Activated naive CD4-positive, alpha-beta T cell treated with Interleukin-2 at 50 U/mL for 16 hours (primary cell): ENCODE measurements around the gene DHDH.
A peak's percentile ranks its signal among the peaks of the same experiment; 100 is the strongest.

Experiments used
- DNase-seq: peaks from one replicate; pipeline ENCODE4 v3.0.0-alpha.2; 2020

The DHDH gene

DNA sequence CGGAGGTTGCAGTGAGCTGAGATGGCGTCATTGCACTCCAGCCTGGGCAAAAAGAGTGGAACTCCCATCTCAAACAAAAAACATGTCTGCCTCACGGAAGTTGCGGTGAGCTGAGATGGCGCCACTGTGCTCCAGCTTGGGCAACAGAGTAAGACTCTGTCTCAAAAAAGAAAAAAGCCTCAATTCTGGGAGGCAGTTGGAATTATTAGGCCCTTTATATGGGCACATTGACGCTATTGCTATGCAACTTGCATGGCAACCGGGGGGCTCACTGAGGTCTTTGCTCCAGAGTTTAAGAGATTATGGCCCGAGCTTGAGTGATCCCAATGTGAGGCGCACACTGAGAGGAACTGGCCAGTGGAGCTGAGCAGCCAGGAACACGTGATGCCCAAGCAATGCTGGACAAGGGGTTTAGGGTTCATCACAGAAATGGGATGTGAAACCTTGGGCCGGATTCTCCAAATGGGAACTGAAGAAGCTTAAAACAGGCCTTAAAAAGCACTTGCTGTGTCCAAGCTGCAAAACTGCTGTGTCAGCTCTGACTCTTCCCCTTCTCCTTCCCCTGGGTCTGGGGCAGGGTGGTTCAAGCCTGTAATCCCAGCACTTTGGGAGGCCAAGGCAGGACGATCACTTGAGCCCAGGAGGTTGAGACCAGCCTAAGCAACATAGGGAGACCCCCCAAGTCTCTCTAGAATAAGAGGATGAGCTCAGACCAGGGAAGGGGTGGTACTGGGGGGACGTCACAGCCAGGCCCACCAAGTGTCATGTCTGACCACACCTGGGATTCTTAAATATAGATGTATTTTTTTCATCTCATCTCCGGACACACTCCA lies 34.1 kb downstream of the DHDH start:
- no peak for DNase-seq

DNA sequence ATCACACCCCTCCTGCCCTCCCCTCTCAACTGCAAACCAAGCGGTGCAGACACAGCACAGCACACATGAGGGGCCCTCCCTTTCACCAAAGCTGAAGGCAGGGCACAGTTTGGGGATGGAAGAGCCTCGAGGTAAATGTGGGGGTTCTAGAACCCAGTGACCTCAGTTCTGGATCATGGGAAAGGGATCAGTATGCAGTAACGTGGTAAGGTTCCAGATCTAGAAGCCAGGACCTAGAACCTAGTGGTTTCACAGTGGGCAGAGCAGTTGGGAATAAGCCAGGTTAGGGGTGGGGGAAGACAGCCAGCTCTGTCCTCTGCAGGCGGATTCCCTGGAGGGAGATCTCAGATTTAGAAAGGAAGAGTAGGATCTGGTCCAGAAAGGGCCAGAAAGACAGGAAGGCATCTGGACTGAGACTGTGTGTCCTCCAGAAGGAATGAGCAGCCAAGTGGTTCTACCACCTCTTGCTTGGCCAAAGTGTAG lies 34.7 kb downstream of the DHDH start:
- DNase-seq, result no peak

DNA sequence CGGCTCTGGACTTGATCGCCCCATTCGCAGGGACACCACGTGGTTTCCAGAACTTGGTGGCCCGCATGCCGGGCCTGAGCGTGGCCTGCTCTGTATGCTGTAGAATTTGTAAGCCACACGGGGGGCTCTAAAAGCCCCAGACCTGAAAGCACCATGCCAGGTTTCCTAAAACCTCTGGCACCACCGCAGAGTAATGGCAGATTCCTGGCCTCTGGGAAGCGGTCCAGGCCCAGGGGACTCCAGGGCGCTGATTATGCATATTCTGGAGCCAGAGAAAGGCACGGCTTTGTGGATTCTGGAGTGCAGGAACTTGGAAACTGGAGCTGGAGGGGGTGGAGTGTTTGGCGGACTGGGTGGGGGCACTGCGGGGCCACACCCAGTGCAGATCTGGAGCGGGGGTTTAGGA lies 35.3 kb downstream of the DHDH start:
- DNase-seq, result no peak

DNA sequence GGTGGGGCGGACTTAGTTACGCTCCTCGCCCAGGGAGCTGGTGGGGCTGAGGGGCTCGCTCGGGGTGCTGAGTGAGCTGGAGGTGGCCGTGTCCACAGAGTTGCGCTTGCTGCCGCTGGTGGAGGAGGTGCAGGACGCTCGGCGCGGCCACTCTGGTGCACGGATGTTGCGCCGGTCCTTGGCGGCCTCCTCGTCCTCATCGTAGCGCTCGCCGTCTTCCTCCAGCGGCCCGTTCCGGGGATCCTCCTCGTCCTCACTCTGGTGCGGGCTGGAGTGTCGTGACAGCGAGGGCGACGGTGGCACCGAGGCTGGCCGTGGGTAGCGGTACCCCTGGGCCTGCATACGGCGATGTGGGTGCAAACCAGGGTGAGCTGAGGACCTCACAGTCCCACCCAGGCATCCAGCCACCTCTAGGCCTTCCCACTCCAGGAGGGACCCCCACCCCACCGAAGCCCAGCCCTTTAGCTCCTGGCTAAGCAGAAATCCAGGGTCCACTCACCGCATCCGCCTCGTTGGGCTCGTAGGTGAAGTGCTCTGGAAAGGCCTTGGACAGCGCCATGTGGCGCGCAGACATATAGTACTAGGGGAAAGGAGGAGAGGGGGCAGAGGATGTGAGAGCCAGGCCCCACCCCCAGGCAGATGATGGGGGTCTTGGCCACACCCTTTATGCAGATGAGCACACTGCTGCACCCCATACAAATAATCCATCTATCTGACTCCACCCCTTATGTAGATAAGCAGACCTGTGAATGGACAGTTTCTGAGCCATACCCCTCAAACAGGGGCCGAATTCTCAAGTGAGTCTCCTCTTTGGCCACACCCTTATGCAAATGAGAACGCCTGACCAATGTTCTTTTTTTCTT lies 36.0 kb downstream of the DHDH start:
- no peak for DNase-seq

DNA sequence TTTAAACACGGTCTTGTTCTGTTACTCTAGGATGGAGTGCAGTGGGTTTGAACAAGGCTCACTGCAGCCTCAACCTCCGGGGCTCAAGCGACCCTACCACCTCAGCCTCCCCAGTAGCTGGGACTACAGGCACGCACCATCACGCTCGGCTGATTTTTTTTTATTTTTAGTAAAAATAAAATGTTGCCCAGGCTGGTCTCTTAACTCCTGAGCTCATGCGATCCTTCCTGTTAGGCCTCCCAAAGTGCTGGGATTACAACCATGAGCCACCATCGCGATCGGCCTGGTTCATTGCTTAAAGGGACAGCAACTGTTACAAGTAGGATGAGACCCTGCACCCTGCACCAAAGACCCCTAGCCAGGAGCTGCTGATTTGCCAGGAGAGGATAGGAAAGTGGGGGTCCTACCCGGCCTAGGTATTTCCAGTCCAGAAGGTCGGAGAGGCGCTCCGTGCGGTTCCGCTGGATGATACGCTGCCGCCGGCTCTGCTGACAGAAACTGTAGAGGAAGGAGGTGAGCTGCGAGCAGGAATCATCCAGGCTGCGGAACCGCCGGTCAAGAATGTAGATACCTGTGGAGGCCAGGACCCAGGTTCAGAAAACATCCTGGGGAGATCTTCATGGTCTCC lies 36.8 kb downstream of the DHDH start:
- DNase-seq, result no peak

DNA sequence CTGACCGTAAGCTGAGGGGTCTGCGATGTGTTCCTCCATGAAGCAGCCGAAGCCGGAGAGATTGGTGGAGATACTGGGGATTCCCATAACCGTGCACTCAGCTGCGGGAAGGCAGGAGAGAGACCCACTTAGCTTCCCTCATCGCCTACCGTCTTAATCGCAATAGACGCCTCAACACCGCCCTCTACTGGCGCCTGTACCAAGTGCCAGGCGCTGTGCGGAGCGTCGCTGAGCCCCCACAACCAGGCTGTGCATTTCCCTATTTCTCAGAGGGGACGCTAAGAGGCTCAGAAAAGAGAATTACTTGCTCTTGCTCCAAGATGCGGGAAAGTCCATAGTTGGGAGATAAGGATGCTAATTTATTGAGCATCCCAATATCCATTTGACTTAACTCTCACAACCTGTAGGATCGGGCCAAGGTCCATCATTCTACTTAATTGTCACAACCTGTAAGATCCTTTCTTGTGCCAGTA lies 37.5 kb downstream of the DHDH start:
- DNase-seq, result peak; percentile 83

DNA sequence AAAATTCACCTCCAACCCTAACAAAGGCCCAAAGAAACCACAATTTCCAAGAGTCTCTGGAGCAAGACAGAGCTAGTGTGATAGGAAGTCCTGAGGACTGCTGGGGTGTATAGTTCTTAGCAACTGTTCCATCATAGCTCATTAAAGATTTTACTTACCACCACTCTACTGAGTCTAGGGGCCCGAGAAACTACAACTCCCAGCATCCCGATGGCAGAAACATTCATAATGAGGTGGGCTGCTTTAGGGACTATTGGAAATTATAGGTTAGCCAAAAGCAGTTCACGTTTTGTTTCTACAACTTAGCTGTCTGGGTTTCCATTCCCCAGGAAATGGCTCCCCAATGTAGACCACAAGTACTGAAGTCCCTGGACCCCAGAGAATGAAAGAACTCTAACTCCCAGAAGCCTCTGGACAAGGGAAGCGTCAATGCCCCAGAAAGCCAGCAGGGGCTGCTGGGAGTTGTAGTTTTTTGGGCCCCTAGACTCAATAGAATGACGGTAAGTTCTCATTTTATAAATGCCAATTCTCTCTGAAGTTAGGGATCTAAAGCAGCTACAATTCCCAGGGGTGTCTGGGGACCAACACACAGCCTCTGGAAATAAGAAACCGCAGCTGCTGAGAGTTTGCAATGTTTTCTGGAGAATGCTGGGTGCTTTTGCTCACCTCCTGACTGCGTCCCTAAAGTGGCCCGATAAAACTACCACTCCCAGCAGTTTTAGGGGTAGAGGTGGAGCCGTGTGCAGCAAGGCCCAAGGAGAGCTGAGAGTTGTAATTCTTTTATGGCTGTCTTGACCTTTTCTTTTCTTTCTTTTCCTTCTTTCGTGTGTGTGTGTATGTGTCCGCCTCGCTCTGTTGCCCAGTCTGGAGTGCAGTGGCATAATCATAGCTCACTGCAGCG lies 42.7 kb downstream of the DHDH start:
- DNase-seq, result peak; percentile 41

DNA sequence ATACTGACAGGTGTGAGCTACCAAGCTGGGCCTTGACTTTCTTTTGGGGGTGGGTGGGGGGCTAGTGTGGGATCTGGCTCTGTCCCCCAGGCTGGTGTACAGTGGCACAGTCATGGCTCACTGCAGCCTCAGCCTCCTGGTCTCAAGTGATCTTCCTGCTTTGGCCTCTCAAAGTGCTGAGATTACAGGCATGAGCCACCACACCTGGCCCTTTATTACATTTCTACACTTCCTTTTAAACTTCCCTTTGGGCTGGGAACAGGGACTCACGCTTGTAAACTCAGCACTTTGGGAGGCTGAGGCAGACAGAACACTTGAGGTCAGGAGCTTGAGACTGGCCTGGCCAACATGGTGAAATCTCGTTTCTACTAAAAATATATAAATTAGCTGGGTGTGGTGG lies 43.6 kb downstream of the DHDH start:
- DNase-seq, result no peak

DNA sequence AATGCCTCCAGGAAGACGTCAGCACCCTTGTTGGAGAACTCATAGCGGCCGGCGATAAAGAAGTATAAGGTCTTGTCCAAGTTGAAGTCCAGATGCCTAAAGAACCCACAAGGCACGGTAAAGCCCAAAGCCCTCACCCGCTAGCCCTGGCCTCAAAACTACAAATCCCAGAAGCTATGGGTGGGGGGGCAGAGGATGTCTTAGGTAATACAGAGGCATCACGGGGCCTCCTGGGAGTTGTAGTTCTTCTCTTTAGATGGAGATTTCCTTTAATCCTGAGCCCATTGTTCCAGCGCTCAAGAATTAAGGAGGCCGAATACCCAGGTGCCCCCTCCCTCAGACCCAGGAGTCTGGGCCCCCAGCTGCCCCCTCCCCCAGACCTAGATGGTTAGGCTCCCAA lies 48.8 kb downstream of the DHDH start:
- no peak for DNase-seq

DNA sequence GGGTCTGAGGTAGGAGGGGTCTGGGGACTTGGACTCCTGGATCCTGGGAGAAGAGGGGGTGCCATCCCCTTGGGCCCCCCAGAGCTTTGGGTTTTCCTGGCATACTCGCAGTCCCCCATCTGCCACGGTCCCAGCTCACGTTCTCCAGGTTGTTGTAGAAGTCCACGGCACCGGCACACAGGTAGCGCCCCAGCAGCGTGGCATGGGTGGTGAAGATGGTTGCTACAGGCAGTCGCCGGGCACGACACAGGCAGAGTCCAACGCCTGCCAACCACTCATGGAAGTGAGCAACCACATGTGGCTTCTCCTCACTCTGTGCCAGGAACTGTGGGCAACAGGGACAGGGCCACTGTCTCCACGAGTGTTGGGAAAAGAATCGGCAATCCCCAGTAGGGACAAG lies 52.2 kb downstream of the DHDH start:
- no peak for DNase-seq

DNA sequence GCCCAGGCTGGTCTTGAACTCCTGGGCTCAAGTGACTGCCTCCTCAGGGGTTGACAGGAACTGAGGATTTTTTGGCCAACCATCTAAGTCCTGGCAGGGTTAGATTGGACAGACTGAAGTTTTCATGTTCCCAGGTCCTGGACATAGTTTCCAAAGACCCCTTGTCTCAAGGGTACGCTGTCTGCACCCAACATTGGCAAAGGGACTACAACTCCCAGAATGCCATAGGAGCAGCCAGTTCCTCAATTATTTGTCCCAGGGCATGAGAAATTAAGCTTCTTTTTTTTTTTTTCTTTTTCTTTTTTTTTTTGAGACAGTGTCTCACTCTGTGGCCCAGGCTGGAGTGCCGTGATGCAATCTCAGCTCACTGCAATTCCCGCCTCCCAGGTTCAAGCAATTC lies 52.7 kb downstream of the DHDH start:
- no peak for DNase-seq

DNA sequence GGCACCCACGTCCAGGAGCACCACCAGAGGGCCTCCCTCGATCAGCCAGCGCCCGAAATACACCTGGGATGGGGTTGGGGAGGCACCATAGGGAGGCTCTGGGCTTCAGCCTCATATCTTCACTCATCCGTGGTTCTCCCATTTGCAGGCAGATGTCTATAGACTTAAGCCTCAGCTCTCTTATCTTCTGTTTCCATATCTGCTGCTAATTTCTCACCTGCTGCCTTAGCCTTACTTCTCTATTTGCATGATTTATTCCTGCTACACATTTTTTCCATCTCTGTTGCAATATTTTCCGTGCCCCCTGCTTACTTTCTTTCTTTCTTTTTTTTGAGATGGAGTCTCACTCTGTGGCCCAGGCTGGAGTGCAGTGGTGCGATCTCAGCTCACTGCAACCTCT lies 53.8 kb downstream of the DHDH start:
- no peak for DNase-seq

DNA sequence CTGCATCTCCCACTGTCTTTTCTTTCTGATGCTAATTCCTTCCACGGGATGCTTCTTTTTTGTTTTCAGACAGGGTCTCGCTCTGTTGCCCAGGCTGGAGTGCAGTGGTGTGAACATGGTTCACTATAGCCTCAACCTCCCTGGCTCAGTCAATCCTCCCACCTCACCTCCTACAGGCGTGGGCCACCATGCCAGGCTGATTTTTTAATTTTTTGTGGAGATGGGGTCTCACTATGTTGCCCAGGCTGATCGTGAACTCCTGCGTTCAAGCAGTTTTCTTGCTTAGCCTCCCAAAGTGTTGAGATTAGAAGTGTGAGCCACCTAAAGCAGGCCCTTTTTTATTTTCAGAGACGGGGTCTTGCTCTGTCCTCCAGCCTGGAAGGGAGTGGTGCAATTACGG lies 54.8 kb downstream of the DHDH start:
- no peak for DNase-seq

DNA sequence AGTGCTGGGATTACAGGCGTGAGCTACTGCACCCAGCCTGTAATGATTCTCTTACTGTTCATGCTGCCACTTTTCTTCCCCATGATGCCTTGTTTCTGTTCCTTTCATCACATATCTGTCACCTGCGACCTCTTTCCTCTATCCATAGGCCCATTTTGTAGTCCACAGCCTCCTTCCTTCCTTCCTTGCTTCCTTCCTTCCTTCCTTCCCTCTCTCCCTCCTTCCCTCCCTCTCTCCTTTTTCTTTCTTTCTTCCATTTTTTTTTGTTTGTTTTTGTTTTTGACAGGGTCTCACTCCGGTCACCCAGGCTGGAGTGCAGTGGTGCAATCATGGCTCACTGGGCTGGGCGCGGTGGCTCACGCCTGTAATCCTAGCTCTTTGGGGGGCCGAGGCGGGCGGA lies 55.4 kb downstream of the DHDH start:
- no peak for DNase-seq

DNA sequence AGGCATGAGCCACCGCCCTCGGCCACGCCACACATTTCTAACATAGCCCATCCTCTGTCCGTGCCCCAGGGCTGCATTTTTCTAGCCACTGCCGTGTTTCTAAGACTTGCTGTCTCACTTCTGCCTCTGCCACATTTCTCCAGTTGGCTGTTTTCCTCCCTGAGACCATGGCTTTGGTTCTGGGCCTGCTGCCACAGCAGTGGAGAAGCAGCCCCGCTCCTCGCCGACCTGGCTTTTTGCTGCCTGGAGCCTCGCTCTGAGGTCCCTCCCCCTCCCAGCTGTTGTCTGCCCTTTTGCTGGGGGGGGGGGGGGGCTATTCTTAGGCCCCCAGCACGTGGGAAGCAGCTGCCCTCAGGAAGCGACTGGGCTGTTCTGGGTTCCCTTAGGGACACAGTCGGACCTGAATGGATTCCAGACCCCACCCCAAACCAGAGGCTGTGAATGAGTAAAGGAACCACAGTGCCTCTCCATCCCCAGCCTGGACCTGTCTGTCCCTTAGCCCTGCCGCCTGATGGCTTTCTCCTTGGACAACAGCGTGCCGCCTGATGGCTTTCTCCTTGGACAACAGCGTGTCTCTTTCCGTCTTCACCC lies 56.3 kb downstream of the DHDH start:
- DNase-seq, result no peak

DNA sequence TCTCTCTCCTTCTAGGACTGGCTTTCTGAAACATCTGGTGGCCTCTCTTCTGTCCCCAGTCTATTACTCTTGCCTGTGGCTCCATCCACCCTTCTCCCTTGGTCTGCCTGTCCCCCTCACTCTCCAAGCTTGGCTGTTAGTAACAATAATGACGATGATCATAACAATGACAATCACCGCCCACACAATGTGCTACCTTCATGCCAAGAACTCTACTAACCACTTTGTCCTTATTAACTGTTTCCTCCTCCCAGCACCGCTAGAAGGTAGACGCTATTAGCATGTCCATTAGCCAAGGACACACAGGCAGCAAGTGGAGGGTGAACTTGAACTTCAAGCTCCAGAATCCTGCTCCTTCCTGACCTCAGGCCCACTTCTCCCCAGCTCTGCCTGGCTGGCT lies 56.9 kb downstream of the DHDH start:
- DNase-seq, result no peak

DNA sequence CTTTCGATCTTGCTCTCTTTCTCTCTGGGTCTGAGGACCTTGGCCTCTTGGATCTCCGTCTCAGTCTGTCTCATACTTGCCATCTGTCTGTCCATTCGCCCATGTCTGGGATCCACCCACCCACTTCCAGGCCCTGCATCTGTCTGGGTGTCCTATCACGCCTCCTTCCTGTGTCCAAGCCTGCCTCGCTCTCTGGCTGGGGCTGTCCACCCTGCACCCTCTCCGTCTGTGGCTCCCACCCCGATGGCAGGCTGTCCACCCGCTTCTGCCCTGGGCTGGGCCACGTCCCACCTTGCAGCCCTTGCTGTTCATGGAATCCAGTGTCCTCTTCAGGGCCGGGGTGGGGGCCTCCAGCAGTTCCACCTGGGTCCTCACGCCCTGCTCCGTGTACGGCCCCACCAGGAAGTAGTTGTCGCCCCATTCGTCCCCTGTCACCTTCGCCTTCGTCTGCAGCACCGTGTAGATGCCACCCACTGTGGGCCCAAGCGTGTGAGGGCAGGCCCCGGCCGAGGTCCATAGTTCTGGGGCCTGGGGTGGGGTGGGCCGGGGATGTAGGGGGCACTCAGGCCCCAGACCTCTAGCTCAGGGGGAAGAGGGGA lies 57.6 kb downstream of the DHDH start:
- no peak for DNase-seq

DNA sequence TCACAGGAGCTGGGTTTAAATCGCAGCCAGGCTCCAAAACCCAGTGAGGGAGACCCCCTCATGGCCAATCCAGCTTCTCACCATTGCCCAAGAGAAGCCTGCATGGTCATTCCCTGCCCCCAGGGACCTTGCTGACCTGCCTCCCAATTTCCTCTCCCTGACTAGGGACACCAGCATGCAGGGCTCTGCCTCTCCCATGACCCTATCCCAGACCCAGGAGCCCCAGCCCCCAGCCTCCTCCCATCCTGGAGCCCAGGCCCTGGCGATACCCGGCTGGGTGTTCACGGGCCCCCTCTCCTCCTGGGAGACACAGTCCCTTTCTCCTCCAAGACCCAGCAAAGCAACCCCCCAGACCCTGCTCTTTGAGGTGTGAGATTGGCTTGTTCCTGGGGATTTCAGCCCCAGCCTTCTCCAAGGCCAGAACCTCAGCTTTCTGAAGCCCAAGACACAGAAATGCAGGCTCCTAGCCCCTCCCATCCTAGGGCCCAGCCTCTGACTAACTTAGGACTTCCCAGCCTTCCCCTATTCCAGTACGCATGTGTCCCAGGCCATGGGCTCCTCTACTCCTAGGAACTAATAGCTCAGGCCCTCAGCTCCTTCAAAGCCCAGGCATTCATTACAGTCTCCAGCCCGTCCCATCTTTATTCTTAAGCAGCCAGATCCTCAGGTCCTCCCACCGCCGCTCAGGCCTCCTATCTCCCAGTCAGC lies 58.5 kb downstream of the DHDH start:
- DNase-seq, result no peak

DNA sequence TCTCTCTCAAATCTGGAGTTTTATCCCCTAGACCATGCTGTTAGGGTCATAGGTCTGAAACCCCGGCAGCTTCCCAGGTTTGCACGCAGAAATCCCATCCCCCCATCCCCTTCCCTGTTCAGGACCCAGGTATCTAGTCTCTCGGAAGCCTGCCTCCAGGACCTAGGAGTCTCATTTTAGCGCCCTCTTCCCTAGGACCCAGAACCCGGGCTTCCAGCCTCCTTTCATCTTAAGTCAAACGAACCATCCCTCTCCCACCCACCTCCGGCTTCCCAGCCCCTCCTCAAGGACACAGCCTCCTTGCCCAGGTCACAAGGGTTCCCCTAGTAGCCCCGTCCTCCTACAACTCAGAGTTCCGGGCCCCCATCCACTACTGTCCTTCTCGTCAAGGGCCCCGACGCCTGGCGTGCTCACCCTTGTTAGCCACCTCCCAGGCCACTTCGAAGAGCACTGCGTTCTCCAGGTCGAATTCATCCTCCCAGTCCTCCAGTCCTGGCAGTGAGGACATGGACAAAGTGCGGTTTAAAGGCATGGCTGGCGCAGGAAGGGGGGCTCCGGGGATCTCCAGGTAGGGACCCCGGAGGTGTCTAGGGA lies 59.2 kb downstream of the DHDH start:
- DNase-seq, result no peak
